ENCODE results near the gene FTL.
A peak's percentile ranks its signal among the peaks of the same experiment; 100 is the strongest.

FTL gene

DNA sequence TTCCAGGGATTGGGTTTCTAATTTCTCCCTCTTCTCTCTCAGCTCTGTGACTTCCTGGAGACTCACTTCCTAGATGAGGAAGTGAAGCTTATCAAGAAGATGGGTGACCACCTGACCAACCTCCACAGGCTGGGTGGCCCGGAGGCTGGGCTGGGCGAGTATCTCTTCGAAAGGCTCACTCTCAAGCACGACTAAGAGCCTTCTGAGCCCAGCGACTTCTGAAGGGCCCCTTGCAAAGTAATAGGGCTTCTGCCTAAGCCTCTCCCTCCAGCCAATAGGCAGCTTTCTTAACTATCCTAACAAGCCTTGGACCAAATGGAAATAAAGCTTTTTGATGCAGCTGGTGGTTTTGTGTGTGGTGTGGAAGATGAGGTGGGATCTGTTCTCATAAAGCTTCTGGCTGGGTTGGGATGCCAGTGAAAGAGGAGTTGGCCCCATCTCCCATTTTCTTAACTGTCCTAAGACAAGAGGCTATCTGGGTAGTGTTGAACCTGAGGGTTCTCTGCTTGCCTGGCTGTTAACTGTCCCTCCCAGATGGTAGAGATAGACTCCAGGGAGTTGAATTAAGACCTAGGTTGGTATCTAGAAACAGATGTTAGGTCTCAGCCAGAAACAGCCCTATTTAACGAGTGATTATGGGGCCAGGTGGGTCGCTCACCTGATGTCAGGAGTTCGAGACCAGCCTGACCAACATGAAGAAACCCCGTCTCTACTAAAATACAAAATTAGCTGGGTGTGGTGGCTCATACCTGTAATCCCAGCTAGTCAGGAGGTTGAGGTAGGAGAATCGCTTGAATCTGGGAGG is 1.6 kb downstream of the FTL start:
- no peak for DNase-seq

- peak; percentile 36 for DNase-seq
These were observed 2.5 kb downstream of the FTL start for GRCh38 chr19:48967346-48968178.

- no peak for DNase-seq
These were observed 3.1 kb downstream of the FTL start for GRCh38 chr19:48968179-48968661.

GRCh38 chr19:48968813-48969218 is 3.7 kb downstream of the FTL start:
- DNase-seq = no peak

DNA sequence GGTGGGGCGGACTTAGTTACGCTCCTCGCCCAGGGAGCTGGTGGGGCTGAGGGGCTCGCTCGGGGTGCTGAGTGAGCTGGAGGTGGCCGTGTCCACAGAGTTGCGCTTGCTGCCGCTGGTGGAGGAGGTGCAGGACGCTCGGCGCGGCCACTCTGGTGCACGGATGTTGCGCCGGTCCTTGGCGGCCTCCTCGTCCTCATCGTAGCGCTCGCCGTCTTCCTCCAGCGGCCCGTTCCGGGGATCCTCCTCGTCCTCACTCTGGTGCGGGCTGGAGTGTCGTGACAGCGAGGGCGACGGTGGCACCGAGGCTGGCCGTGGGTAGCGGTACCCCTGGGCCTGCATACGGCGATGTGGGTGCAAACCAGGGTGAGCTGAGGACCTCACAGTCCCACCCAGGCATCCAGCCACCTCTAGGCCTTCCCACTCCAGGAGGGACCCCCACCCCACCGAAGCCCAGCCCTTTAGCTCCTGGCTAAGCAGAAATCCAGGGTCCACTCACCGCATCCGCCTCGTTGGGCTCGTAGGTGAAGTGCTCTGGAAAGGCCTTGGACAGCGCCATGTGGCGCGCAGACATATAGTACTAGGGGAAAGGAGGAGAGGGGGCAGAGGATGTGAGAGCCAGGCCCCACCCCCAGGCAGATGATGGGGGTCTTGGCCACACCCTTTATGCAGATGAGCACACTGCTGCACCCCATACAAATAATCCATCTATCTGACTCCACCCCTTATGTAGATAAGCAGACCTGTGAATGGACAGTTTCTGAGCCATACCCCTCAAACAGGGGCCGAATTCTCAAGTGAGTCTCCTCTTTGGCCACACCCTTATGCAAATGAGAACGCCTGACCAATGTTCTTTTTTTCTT is 4.4 kb downstream of the FTL start:
- peak; percentile 92 for DNase-seq

GRCh38 chr19:48970139-48970766 is 5.1 kb downstream of the FTL start:
- no peak for DNase-seq

GRCh38 chr19:48970923-48971395 is 5.8 kb downstream of the FTL start:
- DNase-seq = peak; percentile 39

DNA sequence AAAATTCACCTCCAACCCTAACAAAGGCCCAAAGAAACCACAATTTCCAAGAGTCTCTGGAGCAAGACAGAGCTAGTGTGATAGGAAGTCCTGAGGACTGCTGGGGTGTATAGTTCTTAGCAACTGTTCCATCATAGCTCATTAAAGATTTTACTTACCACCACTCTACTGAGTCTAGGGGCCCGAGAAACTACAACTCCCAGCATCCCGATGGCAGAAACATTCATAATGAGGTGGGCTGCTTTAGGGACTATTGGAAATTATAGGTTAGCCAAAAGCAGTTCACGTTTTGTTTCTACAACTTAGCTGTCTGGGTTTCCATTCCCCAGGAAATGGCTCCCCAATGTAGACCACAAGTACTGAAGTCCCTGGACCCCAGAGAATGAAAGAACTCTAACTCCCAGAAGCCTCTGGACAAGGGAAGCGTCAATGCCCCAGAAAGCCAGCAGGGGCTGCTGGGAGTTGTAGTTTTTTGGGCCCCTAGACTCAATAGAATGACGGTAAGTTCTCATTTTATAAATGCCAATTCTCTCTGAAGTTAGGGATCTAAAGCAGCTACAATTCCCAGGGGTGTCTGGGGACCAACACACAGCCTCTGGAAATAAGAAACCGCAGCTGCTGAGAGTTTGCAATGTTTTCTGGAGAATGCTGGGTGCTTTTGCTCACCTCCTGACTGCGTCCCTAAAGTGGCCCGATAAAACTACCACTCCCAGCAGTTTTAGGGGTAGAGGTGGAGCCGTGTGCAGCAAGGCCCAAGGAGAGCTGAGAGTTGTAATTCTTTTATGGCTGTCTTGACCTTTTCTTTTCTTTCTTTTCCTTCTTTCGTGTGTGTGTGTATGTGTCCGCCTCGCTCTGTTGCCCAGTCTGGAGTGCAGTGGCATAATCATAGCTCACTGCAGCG is 11.1 kb downstream of the FTL start:
- no peak for DNase-seq

- no peak for DNase-seq
These were observed 12.0 kb downstream of the FTL start for GRCh38 chr19:48977061-48977460.

DNA sequence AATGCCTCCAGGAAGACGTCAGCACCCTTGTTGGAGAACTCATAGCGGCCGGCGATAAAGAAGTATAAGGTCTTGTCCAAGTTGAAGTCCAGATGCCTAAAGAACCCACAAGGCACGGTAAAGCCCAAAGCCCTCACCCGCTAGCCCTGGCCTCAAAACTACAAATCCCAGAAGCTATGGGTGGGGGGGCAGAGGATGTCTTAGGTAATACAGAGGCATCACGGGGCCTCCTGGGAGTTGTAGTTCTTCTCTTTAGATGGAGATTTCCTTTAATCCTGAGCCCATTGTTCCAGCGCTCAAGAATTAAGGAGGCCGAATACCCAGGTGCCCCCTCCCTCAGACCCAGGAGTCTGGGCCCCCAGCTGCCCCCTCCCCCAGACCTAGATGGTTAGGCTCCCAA is 17.2 kb downstream of the FTL start:
- DNase-seq = no peak

DNA sequence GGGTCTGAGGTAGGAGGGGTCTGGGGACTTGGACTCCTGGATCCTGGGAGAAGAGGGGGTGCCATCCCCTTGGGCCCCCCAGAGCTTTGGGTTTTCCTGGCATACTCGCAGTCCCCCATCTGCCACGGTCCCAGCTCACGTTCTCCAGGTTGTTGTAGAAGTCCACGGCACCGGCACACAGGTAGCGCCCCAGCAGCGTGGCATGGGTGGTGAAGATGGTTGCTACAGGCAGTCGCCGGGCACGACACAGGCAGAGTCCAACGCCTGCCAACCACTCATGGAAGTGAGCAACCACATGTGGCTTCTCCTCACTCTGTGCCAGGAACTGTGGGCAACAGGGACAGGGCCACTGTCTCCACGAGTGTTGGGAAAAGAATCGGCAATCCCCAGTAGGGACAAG is 20.6 kb downstream of the FTL start:
- DNase-seq = no peak

- no peak for DNase-seq
These were observed 21.1 kb downstream of the FTL start for GRCh38 chr19:48986211-48986610.

DNA sequence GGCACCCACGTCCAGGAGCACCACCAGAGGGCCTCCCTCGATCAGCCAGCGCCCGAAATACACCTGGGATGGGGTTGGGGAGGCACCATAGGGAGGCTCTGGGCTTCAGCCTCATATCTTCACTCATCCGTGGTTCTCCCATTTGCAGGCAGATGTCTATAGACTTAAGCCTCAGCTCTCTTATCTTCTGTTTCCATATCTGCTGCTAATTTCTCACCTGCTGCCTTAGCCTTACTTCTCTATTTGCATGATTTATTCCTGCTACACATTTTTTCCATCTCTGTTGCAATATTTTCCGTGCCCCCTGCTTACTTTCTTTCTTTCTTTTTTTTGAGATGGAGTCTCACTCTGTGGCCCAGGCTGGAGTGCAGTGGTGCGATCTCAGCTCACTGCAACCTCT is 22.2 kb downstream of the FTL start:
- no peak for DNase-seq

DNA sequence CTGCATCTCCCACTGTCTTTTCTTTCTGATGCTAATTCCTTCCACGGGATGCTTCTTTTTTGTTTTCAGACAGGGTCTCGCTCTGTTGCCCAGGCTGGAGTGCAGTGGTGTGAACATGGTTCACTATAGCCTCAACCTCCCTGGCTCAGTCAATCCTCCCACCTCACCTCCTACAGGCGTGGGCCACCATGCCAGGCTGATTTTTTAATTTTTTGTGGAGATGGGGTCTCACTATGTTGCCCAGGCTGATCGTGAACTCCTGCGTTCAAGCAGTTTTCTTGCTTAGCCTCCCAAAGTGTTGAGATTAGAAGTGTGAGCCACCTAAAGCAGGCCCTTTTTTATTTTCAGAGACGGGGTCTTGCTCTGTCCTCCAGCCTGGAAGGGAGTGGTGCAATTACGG is 23.2 kb downstream of the FTL start:
- DNase-seq = no peak

DNA sequence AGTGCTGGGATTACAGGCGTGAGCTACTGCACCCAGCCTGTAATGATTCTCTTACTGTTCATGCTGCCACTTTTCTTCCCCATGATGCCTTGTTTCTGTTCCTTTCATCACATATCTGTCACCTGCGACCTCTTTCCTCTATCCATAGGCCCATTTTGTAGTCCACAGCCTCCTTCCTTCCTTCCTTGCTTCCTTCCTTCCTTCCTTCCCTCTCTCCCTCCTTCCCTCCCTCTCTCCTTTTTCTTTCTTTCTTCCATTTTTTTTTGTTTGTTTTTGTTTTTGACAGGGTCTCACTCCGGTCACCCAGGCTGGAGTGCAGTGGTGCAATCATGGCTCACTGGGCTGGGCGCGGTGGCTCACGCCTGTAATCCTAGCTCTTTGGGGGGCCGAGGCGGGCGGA is 23.8 kb downstream of the FTL start:
- no peak for DNase-seq

DNA sequence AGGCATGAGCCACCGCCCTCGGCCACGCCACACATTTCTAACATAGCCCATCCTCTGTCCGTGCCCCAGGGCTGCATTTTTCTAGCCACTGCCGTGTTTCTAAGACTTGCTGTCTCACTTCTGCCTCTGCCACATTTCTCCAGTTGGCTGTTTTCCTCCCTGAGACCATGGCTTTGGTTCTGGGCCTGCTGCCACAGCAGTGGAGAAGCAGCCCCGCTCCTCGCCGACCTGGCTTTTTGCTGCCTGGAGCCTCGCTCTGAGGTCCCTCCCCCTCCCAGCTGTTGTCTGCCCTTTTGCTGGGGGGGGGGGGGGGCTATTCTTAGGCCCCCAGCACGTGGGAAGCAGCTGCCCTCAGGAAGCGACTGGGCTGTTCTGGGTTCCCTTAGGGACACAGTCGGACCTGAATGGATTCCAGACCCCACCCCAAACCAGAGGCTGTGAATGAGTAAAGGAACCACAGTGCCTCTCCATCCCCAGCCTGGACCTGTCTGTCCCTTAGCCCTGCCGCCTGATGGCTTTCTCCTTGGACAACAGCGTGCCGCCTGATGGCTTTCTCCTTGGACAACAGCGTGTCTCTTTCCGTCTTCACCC is 24.7 kb downstream of the FTL start:
- no peak for DNase-seq

GRCh38 chr19:48990400-48990799 is 25.3 kb downstream of the FTL start:
- no peak for DNase-seq

DNA sequence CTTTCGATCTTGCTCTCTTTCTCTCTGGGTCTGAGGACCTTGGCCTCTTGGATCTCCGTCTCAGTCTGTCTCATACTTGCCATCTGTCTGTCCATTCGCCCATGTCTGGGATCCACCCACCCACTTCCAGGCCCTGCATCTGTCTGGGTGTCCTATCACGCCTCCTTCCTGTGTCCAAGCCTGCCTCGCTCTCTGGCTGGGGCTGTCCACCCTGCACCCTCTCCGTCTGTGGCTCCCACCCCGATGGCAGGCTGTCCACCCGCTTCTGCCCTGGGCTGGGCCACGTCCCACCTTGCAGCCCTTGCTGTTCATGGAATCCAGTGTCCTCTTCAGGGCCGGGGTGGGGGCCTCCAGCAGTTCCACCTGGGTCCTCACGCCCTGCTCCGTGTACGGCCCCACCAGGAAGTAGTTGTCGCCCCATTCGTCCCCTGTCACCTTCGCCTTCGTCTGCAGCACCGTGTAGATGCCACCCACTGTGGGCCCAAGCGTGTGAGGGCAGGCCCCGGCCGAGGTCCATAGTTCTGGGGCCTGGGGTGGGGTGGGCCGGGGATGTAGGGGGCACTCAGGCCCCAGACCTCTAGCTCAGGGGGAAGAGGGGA is 26.0 kb downstream of the FTL start:
- no peak for DNase-seq

GRCh38 chr19:48991873-48992580 is 26.9 kb downstream of the FTL start:
- DNase-seq = peak; percentile 71

Measured in NCI-H226 (cell line).